Common myeloid progenitor, CD34-positive (primary cell): ENCODE data around the gene FTMT.

Experiments used
- CTCF ChIA-PET: fragments of 350-600 bp; sonication (Branson Sonifier 250); formaldehyde crosslinking; loops from one replicate; lab custom pipeline; 2021; ENCODE audit warnings: antibody characterized with exemption; lab: Charles Lee
- POLR2A ChIA-PET: fragments of 350-600 bp; sonication (Branson Sonifier 250); formaldehyde crosslinking; loops from one replicate; lab custom pipeline; 2021; ENCODE audit warnings: antibody characterized with exemption; lab: Charles Lee
- DNase-seq, 3 donors: peaks; one replicate each; pipeline versions ENCODE4 v3.0.0 to v3.0.0-alpha.2; 2013
- H3K27ac ChIP-seq, 2 experiments: 1 replicate in 1 of 2; 2 replicates in 1 of 2; pipeline ENCODE4 v1.7.0; 2013; ENCODE audit warnings: inconsistent platforms in 2 of 2, low read length in 2 of 2, mild to moderate bottlenecking in 2 of 2, low read depth in 1 of 2, moderate library complexity in 1 of 2; ENCODE audit not compliant: severe bottlenecking in 2 of 2, insufficient read depth in 1 of 2, poor library complexity in 1 of 2
- H3K27me3 ChIP-seq, 5 experiments: replicated peaks in 2 of 5; 1 replicate in 3 of 5; 2 replicates in 2 of 5; pipeline versions ENCODE4 v1.6.1 to v1.7.0; 2013; ENCODE audit warnings: low read length in 4 of 5, mild to moderate bottlenecking in 2 of 5, moderate library complexity in 2 of 5, inconsistent platforms in 1 of 5; ENCODE audit not compliant: insufficient read depth in 5 of 5, control insufficient read depth in 4 of 5
- H3K36me3 ChIP-seq, 4 experiments: 1 replicate in 2 of 4; 2 replicates in 2 of 4; pipeline versions ENCODE4 v1.6.1 to v1.7.0; 2013; ENCODE audit warnings: low read length in 3 of 4, control low read depth in 1 of 4, mild to moderate bottlenecking in 1 of 4; ENCODE audit not compliant: control insufficient read depth in 4 of 4, insufficient read depth in 4 of 4
- H3K4me1 ChIP-seq, 4 experiments: 1 replicate in 3 of 4; 2 replicates in 1 of 4; pipeline versions ENCODE4 v1.6.1 to v1.7.1; 2013; ENCODE audit warnings: low read length in 3 of 4, mild to moderate bottlenecking in 3 of 4, control low read depth in 1 of 4, inconsistent platforms in 1 of 4, moderate library complexity in 1 of 4; ENCODE audit not compliant: control insufficient read depth in 4 of 4, insufficient read depth in 4 of 4; ENCODE audit errors: control extremely low read depth in 1 of 4
- H3K4me3 ChIP-seq, 7 experiments: 1 replicate in 4 of 7; 2 replicates in 3 of 7; pipeline versions ENCODE4 v1.5.1 to v1.7.0; 2013; ENCODE audit warnings: mild to moderate bottlenecking in 7 of 7, low read length in 6 of 7, moderate library complexity in 6 of 7, inconsistent platforms in 2 of 7, low read depth in 2 of 7, control low read depth in 1 of 7; ENCODE audit not compliant: insufficient read depth in 4 of 7, control insufficient read depth in 1 of 7; ENCODE audit errors: extremely low read depth in 1 of 7
- H3K9me3 ChIP-seq, 5 experiments: 1 replicate in 4 of 5; 2 replicates in 1 of 5; pipeline versions ENCODE4 v1.6.1 to v1.7.1; 2013; ENCODE audit warnings: low read length in 4 of 5, mild to moderate bottlenecking in 2 of 5, inconsistent platforms in 1 of 5, low read depth in 1 of 5, moderate library complexity in 1 of 5; ENCODE audit not compliant: control insufficient read depth in 4 of 5, insufficient read depth in 2 of 5; ENCODE audit errors: control extremely low read depth in 1 of 5
- WGBS: methylation state at CpG from one replicate; pipeline ENCODE4 v1.1.5; 2013; ENCODE audit not compliant: insufficient coverage; 5-methylcytosine and 5-hydroxymethylcytosine counted together

Gene FTMT

GRCh38 chr5:121841892-121842291, 9.8 kb upstream of the FTMT start:
- ChIA-PET CTCF (no interaction called here), POLR2A (no interaction called here)

DNA sequence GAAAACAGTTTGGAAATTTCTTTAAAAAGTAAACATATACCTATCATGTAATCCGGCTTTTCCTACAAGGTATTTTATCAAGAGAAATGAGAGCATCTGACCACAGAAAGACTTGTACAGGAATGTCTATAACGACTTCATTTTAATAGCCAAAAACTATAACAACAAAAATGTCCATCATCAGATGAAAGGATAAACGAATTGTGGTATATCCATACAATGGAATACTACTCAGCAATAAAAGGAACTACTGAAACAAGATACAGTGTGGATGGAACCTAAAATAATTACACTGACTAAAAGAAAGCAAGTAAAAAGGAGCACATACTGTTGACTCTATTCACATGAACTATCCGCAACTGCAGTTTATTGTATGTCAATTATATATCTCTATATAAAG, 1.4 kb upstream of the FTMT start:
- Histone ChIP-seq H3K36me3 (no peaks in the 10 kb centered on the region), H3K9me3 (peaks cover 0 to 7% (median 2%) of the 10 kb centered on the region in 5 experiments), H3K27me3 (no peaks in the 10 kb centered on the region), H3K27ac (no peak overlapping the region), H3K4me3 (no peak overlapping the region), H3K4me1 (no peaks in the 10 kb centered on the region)
- ChIA-PET POLR2A (no interaction called here), CTCF (no interaction called here)
- no CpG with 5 or more reads among the region's 4 CpGs for WGBS
- DNase-seq, result no peak

More at GRCh38 chr5:121841892-121842291, 9.8 kb upstream of the FTMT start:
- Histone ChIP-seq H3K4me1 (no peaks in the 10 kb centered on the region), H3K4me3 (no peak overlapping the region), H3K27me3 (no peaks in the 10 kb centered on the region), H3K27ac (no peak overlapping the region), H3K9me3 (no peaks in the 10 kb centered on the region), H3K36me3 (no peaks in the 10 kb centered on the region)
- DNase-seq, result no peak

DNA sequence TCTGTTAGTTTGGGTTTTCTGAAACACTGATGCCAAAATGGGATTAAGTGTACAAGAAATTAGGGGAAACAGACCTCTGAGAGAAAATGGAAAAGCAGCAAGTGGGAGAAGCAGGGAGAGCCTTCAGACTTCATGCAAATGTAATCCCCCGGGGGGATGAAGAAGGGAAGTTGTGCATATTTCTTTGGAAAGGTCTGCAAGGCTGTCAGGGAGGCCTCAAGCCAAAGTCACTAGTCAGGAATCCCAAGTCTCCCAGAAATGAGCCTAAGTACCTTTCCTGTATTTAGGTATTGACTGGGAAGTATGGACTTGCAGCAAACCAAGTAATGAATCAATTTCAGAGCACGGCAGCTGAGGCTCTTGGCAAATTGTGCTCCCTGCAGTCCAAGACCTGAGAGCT, 2.2 kb downstream of the FTMT start:
- Histone ChIP-seq H3K27ac (no peak overlapping the region), H3K36me3 (no peaks in the 10 kb centered on the region), H3K27me3 (no peaks in the 10 kb centered on the region), H3K4me1 (no peaks in the 10 kb centered on the region), H3K9me3 (peaks cover 0 to 7% (median 0%) of the 10 kb centered on the region in 5 experiments), H3K4me3 (no peak overlapping the region)
- no peak for DNase-seq
- ChIA-PET CTCF (no interaction called here), POLR2A (no interaction called here)
- 71% methylated on average over 2 of the region's 2 CpGs for WGBS

DNA sequence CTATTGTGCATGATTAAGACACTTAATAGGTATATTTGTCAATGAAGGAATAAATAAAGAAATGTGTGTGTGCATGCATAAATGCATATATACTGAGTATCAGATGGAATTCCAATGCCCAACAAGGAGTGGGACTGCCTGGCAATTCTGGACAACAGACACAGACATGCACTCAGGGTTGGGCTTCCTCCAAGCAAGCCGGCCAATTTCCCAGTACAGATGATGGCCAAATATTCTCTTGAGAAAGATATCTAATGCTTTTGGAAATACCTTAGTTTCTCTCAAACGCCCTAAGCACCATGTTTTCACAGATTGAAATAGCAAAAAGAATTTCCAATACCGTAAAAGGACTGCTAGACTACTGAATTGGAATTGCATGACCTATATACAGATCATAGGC, 11.1 kb downstream of the FTMT start:
- Histone ChIP-seq H3K4me1 (no peaks in the 10 kb centered on the region), H3K27ac (no peak overlapping the region), H3K36me3 (no peaks in the 10 kb centered on the region), H3K4me3 (no peak overlapping the region), H3K27me3 (peaks cover 0 to 2% (median 0%) of the 10 kb centered on the region in 5 experiments), H3K9me3 (no peaks in the 10 kb centered on the region)
- WGBS, result no CpG with 5 or more reads among the region's 3 CpGs
- ChIA-PET POLR2A (no interaction called here), CTCF (no interaction called here)
- DNase-seq, result no peak

- Histone ChIP-seq H3K4me3 (no peak overlapping the region), H3K36me3 (no peaks in the 10 kb centered on the region), H3K4me1 (no peaks in the 10 kb centered on the region), H3K27ac (no peak overlapping the region), H3K9me3 (no peaks in the 10 kb centered on the region), H3K27me3 (peaks cover 0 to 2% (median 0%) of the 10 kb centered on the region in 5 experiments)
- CTCF ChIA-PET, result no interaction called here
- POLR2A ChIA-PET, result no interaction called here
- WGBS, result 100% methylated on average over 1 of the region's 2 CpGs
- no peak for DNase-seq
These were observed 12.1 kb downstream of the FTMT start for GRCh38 chr5:121863753-121864285.

DNA sequence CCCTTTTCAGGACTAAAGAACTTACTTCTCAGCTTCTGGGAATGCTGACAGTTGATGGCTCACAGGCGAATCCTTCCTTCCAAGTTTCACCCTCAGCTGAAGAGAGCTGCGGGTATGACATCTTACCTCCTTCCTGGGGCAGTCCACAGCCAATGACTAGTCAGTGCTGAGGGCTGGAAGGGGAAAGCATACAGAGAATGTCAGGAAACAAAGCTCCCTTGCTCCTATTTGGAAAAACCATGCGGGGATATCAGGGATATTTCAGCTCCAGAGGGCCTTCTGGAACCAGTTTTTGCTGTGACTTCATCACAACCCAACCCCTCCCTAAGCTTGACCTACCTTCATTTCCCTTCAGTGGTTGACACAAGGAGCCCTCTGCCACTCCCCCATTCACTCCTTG, 15.7 kb downstream of the FTMT start:
- Histone ChIP-seq H3K4me1 (no peaks in the 10 kb centered on the region), H3K36me3 (no peaks in the 10 kb centered on the region), H3K27ac (no peak overlapping the region), H3K9me3 (no peaks in the 10 kb centered on the region), H3K4me3 (no peak overlapping the region), H3K27me3 (peaks cover 0 to under 1% (median 0%) of the 10 kb centered on the region in 5 experiments)
- CTCF ChIA-PET, result no interaction called here
- no peak for DNase-seq
- POLR2A ChIA-PET, result no interaction called here
- WGBS, result 90% methylated on average over 3 of the region's 3 CpGs

DNA sequence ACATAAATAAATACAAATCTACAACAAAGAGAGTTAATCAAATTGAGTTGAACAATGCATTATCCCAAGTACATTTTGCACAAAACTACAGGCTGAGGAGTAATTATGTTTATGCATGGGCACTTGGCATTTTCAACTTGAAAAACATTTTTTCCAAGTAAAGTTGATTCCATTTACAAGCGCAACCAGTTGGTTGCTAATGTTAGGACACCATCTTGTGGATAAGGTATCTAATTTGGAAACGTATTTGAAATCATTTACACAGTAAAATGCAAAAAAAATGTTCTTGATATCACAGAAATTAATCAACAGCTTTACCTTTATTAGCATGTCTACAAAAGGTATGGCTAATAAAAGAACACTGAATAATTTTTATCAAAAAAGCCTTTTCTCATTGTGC, 18.8 kb downstream of the FTMT start:
- peak; percentile 14 to 33 (median 22) for DNase-seq
- no CpG with 5 or more reads among the region's 2 CpGs for WGBS
- ChIA-PET CTCF (interaction anchor here (0.5 to 1.3 kb wide), 2 partner anchors 275 to 1053 kb away, joined by 3 to 6 read pairs; no protein-coding TSS in a partner anchor), POLR2A (no interaction called here)
- Histone ChIP-seq H3K27me3 (no peaks in the 10 kb centered on the region), H3K27ac (no peak overlapping the region), H3K4me3 (no peak overlapping the region), H3K9me3 (no peaks in the 10 kb centered on the region), H3K36me3 (no peaks in the 10 kb centered on the region), H3K4me1 (no peaks in the 10 kb centered on the region)
